ENCODE measurements around the gene GNG4. TPM values are rescaled to one million over a fixed set of nuclear protein-coding genes. Genes with fewer than 3 reads are reported as not detected.

GNG4 gene
- total and polyA plus RNA-seq, 2 of the 4 experiments (the other 2 are of a cell fraction): 0.18 to 0.29 TPM

- Histone ChIP-seq H3K27ac (ENCODE audit: insufficient read depth, low read length) (no peak overlapping the region), H4K20me1 (ENCODE audit: insufficient read depth, low read length) (no peaks in the 10 kb centered on the region), H3K36me3 (ENCODE audit: control insufficient read depth, insufficient read depth, low read length) (no peaks in the 10 kb centered on the region), H2BK15ac (ENCODE audit: low read depth, low read length) (no peak overlapping the region), H3K9me1 (ENCODE audit: insufficient read depth, low read length) (no peaks in the 10 kb centered on the region), H3K4me1 (ENCODE audit: control insufficient read depth, insufficient read depth, low read length) (no peaks in the 10 kb centered on the region), H3K4me2 (ENCODE audit: low read depth, low read length) (no peak overlapping the region), H2AK5ac (ENCODE audit: low read depth, low read length) (no peak overlapping the region), H3K4ac (ENCODE audit: low read depth, low read length) (no peak overlapping the region), H2AK9ac (replicated peaks; ENCODE audit: low read depth, low read length, poor library complexity) (no peak overlapping the region), H3K4me3 (ENCODE audit: insufficient read depth, low read depth, low read length) (no peak overlapping the region), H2BK20ac (ENCODE audit: low read depth, low read length) (no peak overlapping the region), H4K5ac (ENCODE audit: low read depth, low read length) (no peak overlapping the region), H4K91ac (ENCODE audit: insufficient read depth, low read depth, low read length) (no peak overlapping the region), H3K79me1 (ENCODE audit: low read depth in 1 of 2, low read length in 2 of 2) (no peaks in the 10 kb centered on the region), H3K9ac (ENCODE audit: low read depth, low read length) (no peak overlapping the region), H3K18ac (ENCODE audit: low read depth, low read length) (no peak overlapping the region), H4K8ac (ENCODE audit: low read depth in 2 of 2, low read length in 2 of 2) (no peak overlapping the region), H2BK120ac (ENCODE audit: low read depth, low read length) (no peak overlapping the region), H3K56ac (ENCODE audit: extremely low read depth, insufficient read depth, low read length) (no peak overlapping the region), H3K14ac (replicated peaks; ENCODE audit: low read depth, low read length) (no peak overlapping the region), H2BK5ac (ENCODE audit: low read depth, low read length, poor library complexity, severe bottlenecking) (no peak overlapping the region), H2AFZ (replicated peaks; ENCODE audit: low read length, poor library complexity) (no peak overlapping the region), H3K9me3 (ENCODE audit: control insufficient read depth, insufficient read depth, low read length) (no peaks in the 10 kb centered on the region), H3K23ac (ENCODE audit: low read depth, low read length) (no peak overlapping the region), H3K27me3 (ENCODE audit: control insufficient read depth, insufficient read depth, low read length) (peaks cover 2% of the 10 kb centered on the region)
- dilution Hi-C loops (cut with HindIII; ENCODE audit: low sequenced_read_pairs, unreplicated experiment) (no loop called here), intact Hi-C loops (cut with micrococcal nuclease) (no loop called here), in situ Hi-C loops (cut with MboI; ENCODE audit: low sequenced_read_pairs) (no loop called here)
- ChIA-PET CTCF (interaction anchor here (1.3 kb wide), 1 partner anchor 14 kb away, joined by 4 read pairs; no protein-coding TSS in a partner anchor), POLR2A (ENCODE audit: unreplicated experiment) (no interaction called here)
- peak; percentile 31; the same call in 1 of the 2 replicates for TF ChIP-seq CEBPB (IDR thresholded peaks at IDR 0.05; ENCODE audit: low read depth, low read length)
- no peak for TF ChIP-seq CHD1 (IDR thresholded peaks at IDR 0.05; ENCODE audit: low read depth, low read length)
- no CpG with 5 or more reads among the region's 3 CpGs for WGBS, 2 experiments (ENCODE audit: extremely low coverage in 2 of 2, insufficient read length in 1 of 2)
- BruUV-seq (replicated peaks): no TSS peak
- ATAC-seq (ENCODE audit: low read depth): no peak
- DNase-seq: no peak
These were observed 78.1 kb downstream of the GNG4 start for GRCh38 chr1:235571482-235571881.
